H1 (cell line): ENCODE data around the gene CAGE1. TPM values are rescaled to one million over a fixed set of nuclear protein-coding genes. Genes with fewer than 3 reads are reported as not detected.

Experiments
- CTCF ChIA-PET: fragments of 300-600 bp; sonication (Branson Sonifier 250); formaldehyde crosslinking; loops from one replicate; lab custom pipeline; 2021; ENCODE audit not compliant: partially characterized antibody; lab: Charles Lee
- POLR2A ChIA-PET: fragments of 300-600 bp; sonication (Branson Sonifier 250); formaldehyde crosslinking; loops from one replicate; lab custom pipeline; 2021; ENCODE audit warnings: inconsistent platforms; ENCODE audit not compliant: partially characterized antibody; lab: Charles Lee
- DNase-seq, 2 experiments: peaks; one replicate each; pipeline versions ENCODE4 v3.0.0 to v3.0.0-alpha.2; 2010 to 2022; ENCODE audit warnings: low spot score in 2 of 2, low read depth in 1 of 2, mixed read lengths in 1 of 2
- FAIRE-seq: peaks from 2 replicates; lab custom pipeline; 2011; peaks lifted over from hg19 to GRCh38; lab: Jason Lieb, UNC
- H2AFZ ChIP-seq: 2 replicates; pipeline ENCODE4 v1.8.1; 2012; ENCODE audit warnings: low read length, inconsistent platforms
- H2AK5ac ChIP-seq: 2 replicates; pipeline ENCODE4 v1.6.1; 2013; ENCODE audit warnings: low read depth, low read length
- H2BK120ac ChIP-seq: replicated peaks from 2 replicates; pipeline ENCODE3; 2013; ENCODE audit warnings: low read depth, low read length, inconsistent platforms
- H2BK12ac ChIP-seq: 2 replicates; pipeline ENCODE4 v1.6.1; 2013; ENCODE audit warnings: low read depth, low read length
- H2BK15ac ChIP-seq: 2 replicates; pipeline ENCODE4 v1.6.1; 2013; ENCODE audit warnings: low read length
- H2BK20ac ChIP-seq: 2 replicates; pipeline ENCODE4 v1.6.1; 2013; ENCODE audit warnings: low read length
- H2BK5ac ChIP-seq: 2 replicates; pipeline ENCODE4 v1.6.1; 2013; ENCODE audit warnings: low read depth, low read length
- H3K14ac ChIP-seq: 2 replicates; pipeline ENCODE4 v1.6.1; 2013; ENCODE audit warnings: inconsistent platforms; ENCODE audit not compliant: insufficient read length
- H3K18ac ChIP-seq: 2 replicates; pipeline ENCODE4 v1.6.1; 2013; ENCODE audit warnings: low read length; ENCODE audit errors: extremely low read depth
- H3K23ac ChIP-seq: 2 replicates; pipeline ENCODE4 v1.6.1; 2013; ENCODE audit warnings: inconsistent platforms; ENCODE audit not compliant: insufficient read length
- H3K23me2 ChIP-seq: 2 replicates; pipeline ENCODE4 v1.6.1; 2013; ENCODE audit warnings: low read depth, low read length
- H3K27ac ChIP-seq: 2 replicates; pipeline ENCODE4 v1.6.1; 2011; ENCODE audit warnings: low read depth, low read length, inconsistent platforms
- H3K27me3 ChIP-seq, 4 experiments: replicated peaks in 1 of 4; 1 replicate in 1 of 4; 2 replicates in 3 of 4; pipeline versions ENCODE4 v1.6.1 to v1.8.1; 2011 to 2013; ENCODE audit warnings: low read length in 3 of 4, mild to moderate bottlenecking in 3 of 4, inconsistent platforms in 2 of 4, mixed read lengths in 2 of 4, moderate library complexity in 1 of 4; ENCODE audit not compliant: control insufficient read depth in 3 of 4, insufficient read depth in 3 of 4; ENCODE audit errors: extremely low read depth in 1 of 4
- H3K36me3 ChIP-seq, 4 experiments: 2 replicates each; pipeline versions ENCODE4 v1.6.1 to v1.8.1; 2011 to 2013; ENCODE audit warnings: mild to moderate bottlenecking in 4 of 4, low read length in 3 of 4, moderate library complexity in 2 of 4, control low read depth in 1 of 4, inconsistent platforms in 1 of 4; ENCODE audit not compliant: insufficient read depth in 4 of 4, control insufficient read depth in 2 of 4
- H3K4ac ChIP-seq: replicated peaks from 2 replicates; pipeline ENCODE3; 2013; ENCODE audit warnings: low read length, low read depth, mixed read lengths, inconsistent platforms; ENCODE audit not compliant: insufficient read length
- H3K4me1 ChIP-seq, 4 experiments: replicated peaks in 1 of 4; 1 replicate in 1 of 4; 2 replicates in 3 of 4; pipeline versions ENCODE4 v1.6.1 to v1.8.1; 2011 to 2013; ENCODE audit warnings: low read length in 3 of 4, inconsistent platforms in 2 of 4, mixed read lengths in 1 of 4; ENCODE audit not compliant: insufficient read depth in 4 of 4, control insufficient read depth in 3 of 4
- H3K4me2 ChIP-seq, 2 experiments: 2 replicates each; pipeline versions ENCODE4 v1.6.1 to v1.8.1; 2011 to 2013; ENCODE audit warnings: low read depth in 2 of 2, low read length in 2 of 2, control low read depth in 1 of 2, inconsistent platforms in 1 of 2, mild to moderate bottlenecking in 1 of 2; ENCODE audit not compliant: insufficient read depth in 1 of 2
- H3K4me3 ChIP-seq, 4 experiments: fragments of 200-600, 300-600 bp in 1 of 4; sonication (generic), shearing (Covaris generic), sonication (Bioruptor Twin) in 1 of 4; 2 replicates each; pipeline versions ENCODE4 v1.5.1 to v1.8.1; 2011 to 2016; ENCODE audit warnings: low read length in 4 of 4, low read depth in 3 of 4, control low read depth in 2 of 4, inconsistent platforms in 2 of 4, mild to moderate bottlenecking in 2 of 4, mixed read lengths in 1 of 4, moderate library complexity in 1 of 4; ENCODE audit not compliant: insufficient read depth in 2 of 4; ENCODE audit errors: extremely low read depth in 1 of 4
- H3K56ac ChIP-seq: replicated peaks from 2 replicates; pipeline ENCODE3; 2013; ENCODE audit warnings: low read depth, mild to moderate bottlenecking, mixed read lengths, low read length, inconsistent platforms; ENCODE audit not compliant: insufficient read length
- H3K79me1 ChIP-seq: 2 replicates; pipeline ENCODE4 v1.6.1; 2013; ENCODE audit warnings: low read depth, low read length, control low read depth
- H3K79me2 ChIP-seq, 2 experiments: 2 replicates each; pipeline versions ENCODE4 v1.6.1 to v1.8.1; 2012 to 2013; ENCODE audit warnings: low read length in 2 of 2, mild to moderate bottlenecking in 2 of 2, inconsistent platforms in 1 of 2; ENCODE audit not compliant: insufficient read depth in 2 of 2, control insufficient read depth in 1 of 2
- H3K9ac ChIP-seq, 4 experiments: replicated peaks in 1 of 4; 1 replicate in 1 of 4; 2 replicates in 3 of 4; pipeline versions ENCODE4 v1.6.1 to v1.8.1; 2011 to 2013; ENCODE audit warnings: low read depth in 3 of 4, low read length in 3 of 4, control low read depth in 2 of 4, mild to moderate bottlenecking in 2 of 4, moderate library complexity in 2 of 4, inconsistent platforms in 1 of 4; ENCODE audit errors: extremely low read depth in 1 of 4
- H3K9me3 ChIP-seq, 2 experiments: 2 replicates each; pipeline versions ENCODE4 v1.6.1 to v1.8.1; 2012 to 2013; ENCODE audit warnings: mild to moderate bottlenecking in 2 of 2, moderate library complexity in 2 of 2, control low read depth in 1 of 2, inconsistent platforms in 1 of 2, low read depth in 1 of 2, low read length in 1 of 2, mixed read lengths in 1 of 2; ENCODE audit not compliant: insufficient read depth in 2 of 2
- H4K20me1 ChIP-seq, 2 experiments: replicated peaks in 1 of 2; 2 replicates each; pipeline versions ENCODE3 to v1.8.1; 2011 to 2013; ENCODE audit warnings: inconsistent platforms in 2 of 2, low read length in 2 of 2, mild to moderate bottlenecking in 1 of 2; ENCODE audit not compliant: insufficient read depth in 2 of 2, control insufficient read depth in 1 of 2
- H4K5ac ChIP-seq: 2 replicates; pipeline ENCODE4 v1.6.1; 2013; ENCODE audit warnings: low read length, low read depth, mixed read lengths, inconsistent platforms; ENCODE audit not compliant: insufficient read length
- H4K8ac ChIP-seq: 2 replicates; pipeline ENCODE4 v1.8.0; 2013; ENCODE audit warnings: mild to moderate bottlenecking, moderate library complexity, low read length, inconsistent platforms; ENCODE audit not compliant: insufficient read depth; ENCODE audit errors: extremely low read depth
- H4K91ac ChIP-seq: replicated peaks from 2 replicates; pipeline ENCODE3; 2013; ENCODE audit warnings: low read length, mixed read lengths, inconsistent platforms; ENCODE audit not compliant: insufficient read length
- FOSL1 ChIP-seq: IDR thresholded peaks from 2 replicates; pipeline ENCODE4 v1.6.1; 2011; ENCODE audit warnings: mild to moderate bottlenecking, low read depth, low read length, moderate library complexity; ENCODE audit not compliant: insufficient read depth
- GABPA ChIP-seq: IDR thresholded peaks from 2 replicates; pipeline ENCODE4 v1.6.1; 2011; ENCODE audit warnings: mild to moderate bottlenecking, low read length, moderate library complexity, borderline replicate concordance; ENCODE audit not compliant: insufficient read depth
- PHF8 ChIP-seq: fragments of 200-600 bp; sonication (generic); conservative IDR thresholded peaks from 2 replicates; pipeline ENCODE4 v1.7.1; 2012; ENCODE audit warnings: low read depth, mild to moderate bottlenecking, inconsistent platforms, low read length, moderate library complexity
- POLR2A ChIP-seq, 2 experiments: IDR thresholded peaks; 1 replicate in 1 of 2; 2 replicates in 1 of 2; pipeline ENCODE4 v1.6.1; 2011; ENCODE audit warnings: low read depth in 2 of 2, low read length in 2 of 2, mild to moderate bottlenecking in 2 of 2; ENCODE audit errors: control extremely low read depth in 1 of 2
- RNF2 ChIP-seq: fragments of 200-900, 300-1000 bp; sonication (generic); IDR thresholded peaks from 2 replicates; pipeline ENCODE4 v1.7.1; 2016; ENCODE audit warnings: borderline replicate concordance, low read depth, mild to moderate bottlenecking, antibody characterized with exemption, low read length; ENCODE audit not compliant: poor library complexity, severe bottlenecking; ENCODE audit errors: missing control alignments
- RXRA ChIP-seq: IDR thresholded peaks from 2 replicates; pipeline ENCODE4 v1.6.1; 2011; ENCODE audit warnings: low read depth, mild to moderate bottlenecking, low read length, moderate library complexity; ENCODE audit not compliant: insufficient read depth
- SIN3A ChIP-seq, 2 experiments: IDR thresholded peaks in 1 of 2; conservative IDR thresholded peaks in 1 of 2; 2 replicates each; pipeline ENCODE4 v1.6.1; 2011 to 2012; ENCODE audit warnings: low read length in 2 of 2, improper control_type of control experiment in 1 of 2, low read depth in 1 of 2, mild to moderate bottlenecking in 1 of 2
- SP2 ChIP-seq: IDR thresholded peaks from 2 replicates; pipeline ENCODE4 v1.6.1; 2012; ENCODE audit warnings: mild to moderate bottlenecking, low read length, inconsistent platforms
- SP4 ChIP-seq: IDR thresholded peaks from 2 replicates; pipeline ENCODE4 v1.6.1; 2012; ENCODE audit warnings: low read length, inconsistent platforms
- SUZ12 ChIP-seq: fragments of 200-600 bp; sonication (generic); IDR thresholded peaks from 2 replicates; pipeline ENCODE4 v1.6.1; 2012; ENCODE audit warnings: mild to moderate bottlenecking, inconsistent platforms, low read length, moderate library complexity, mixed read lengths
- ZNF274 ChIP-seq: IDR thresholded peaks from 2 replicates; pipeline ENCODE4 v1.7.0; 2012; ENCODE audit warnings: low read length, borderline replicate concordance; ENCODE audit errors: extremely low read depth
- WGBS, 2 experiments: shearing (Covaris generic) in 1 of 2; methylation state at CpG; one replicate each; pipeline versions ENCODE4 v1.1.6 to v1.1.7; 2013 to 2015; ENCODE audit warnings: low lambda C conversion rate in 2 of 2, mixed read lengths in 2 of 2, inconsistent platforms in 1 of 2, low coverage in 1 of 2, missing lambda C conversion rate in 1 of 2; ENCODE audit not compliant: insufficient replicate concordance in 2 of 2, insufficient coverage in 1 of 2, insufficient read length in 1 of 2; ENCODE audit errors: extremely low coverage in 1 of 2, missing lambda C conversion rate in 1 of 2; 5-methylcytosine and 5-hydroxymethylcytosine counted together
- polyA plus RNA-seq, 7 experiments: library from polyadenylated mRNA; depleted of rRNA in 3 of 7; stranded (reverse) in 5 of 7; unstranded in 2 of 7; fragments of >200 nt in 5 of 7; fragments of 200-250 nt in 2 of 7; gene quantifications; 1 replicate in 5 of 7; 2 replicates in 1 of 7; 4 replicates in 1 of 7; pipeline versions ENCODE4 v1.2.1 to v1.2.3, GENCODE V29; 2011 to 2013; ENCODE audit warnings: missing spikeins in 2 of 7, mixed read lengths in 2 of 7
- total RNA-seq: library from RNA; stranded (reverse); fragmentation: NEBNext Ultra II Directional; extraction: Animal tissue kit (Norgen Biotek cat#: 25700); gene quantifications from 2 replicates; pipeline ENCODE4 v1.2.1, GENCODE V29; 2021
- TF ChIP-seq, protein P1 (sequence below): IDR thresholded peaks from 2 replicates; pipeline ENCODE4 v1.6.1; 2011; ENCODE audit warnings: low read depth, mild to moderate bottlenecking, low read length; ENCODE audit not compliant: insufficient read depth

The CAGE1 gene
- total and polyA plus RNA-seq, 2 of the 8 experiments (the other 6 are each of a cell fraction or from before 2014, with no cell fraction given): 0.09 TPM; not detected in 1

GRCh38 chr6:7433121-7433617 lies 43.6 kb upstream of the CAGE1 start:
- H3K4ac ChIP-seq: no peak overlapping the region
- FAIRE-seq (no peak), DNase-seq (no peak)
- H3K14ac ChIP-seq: no peak overlapping the region
- H3K36me3 ChIP-seq: no peaks in the 10 kb centered on the region
- no peak overlapping the region for H3K27ac ChIP-seq
- H3K56ac ChIP-seq: no peak overlapping the region
- H3K4me1 ChIP-seq: peaks cover 0 to 9% (median 2%) of the 10 kb centered on the region in 4 experiments; a peak in 2 of 7 replicates
- H4K20me1 ChIP-seq: no peaks in the 10 kb centered on the region
- no peak overlapping the region for H3K4me2 ChIP-seq
- ChIA-PET POLR2A (interaction anchor here (0.9 kb wide), 1 partner anchor 9 kb away, joined by 3 read pairs; no protein-coding TSS in a partner anchor), CTCF (no interaction called here)
- no peaks in the 10 kb centered on the region for H3K23me2 ChIP-seq
- no peak overlapping the region for H4K8ac ChIP-seq
- H3K9me3 ChIP-seq: no peaks in the 10 kb centered on the region
- no peak overlapping the region for H2AK5ac ChIP-seq
- H2BK12ac ChIP-seq: no peak overlapping the region
- H3K18ac ChIP-seq: no peak overlapping the region
- H3K79me2 ChIP-seq: no peaks in the 10 kb centered on the region
- H4K91ac ChIP-seq: no peak overlapping the region
- no peaks in the 10 kb centered on the region for H3K27me3 ChIP-seq
- H2BK120ac ChIP-seq: no peak overlapping the region
- 90% methylated on average over 5 of the region's 5 CpGs; no CpG with 5 or more reads in 1 of the 2 experiments for WGBS, 2 experiments
- H2BK5ac ChIP-seq: no peak overlapping the region
- no peak overlapping the region for H2BK20ac ChIP-seq
- no peak overlapping the region for H3K4me3 ChIP-seq
- H3K23ac ChIP-seq: no peak overlapping the region
- no peak overlapping the region for H3K9ac ChIP-seq
- no peak overlapping the region; the same call in 1 of the 2 replicates for H2BK15ac ChIP-seq
- H2AFZ ChIP-seq: no peak overlapping the region
- H3K79me1 ChIP-seq: no peaks in the 10 kb centered on the region
- H4K5ac ChIP-seq: no peak overlapping the region
- no peak for TF ChIP-seq SP4
- TF ChIP-seq PHF8: no peak
- TF ChIP-seq ZNF274: no peak
- TF ChIP-seq RNF2: no peak
- no peak for TF ChIP-seq SIN3A (conservative IDR thresholded peaks at IDR 0.05 in 1 of 2, IDR thresholded peaks at IDR 0.05 in 1 of 2; ENCODE audit: low read depth in 1 of 2, low read length in 2 of 2)
- TF ChIP-seq RXRA: no peak
- TF ChIP-seq GABPA: no peak
- no peak for TF ChIP-seq SP2
- TF ChIP-seq, protein P1, sequence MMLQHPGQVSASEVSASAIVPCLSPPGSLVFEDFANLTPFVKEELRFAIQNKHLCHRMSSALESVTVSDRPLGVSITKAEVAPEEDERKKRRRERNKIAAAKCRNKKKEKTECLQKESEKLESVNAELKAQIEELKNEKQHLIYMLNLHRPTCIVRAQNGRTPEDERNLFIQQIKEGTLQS: no peak
- TF ChIP-seq SUZ12: no peak
- TF ChIP-seq FOSL1: no peak
- no peak for TF ChIP-seq POLR2A (IDR thresholded peaks at IDR 0.05; ENCODE audit: control extremely low read depth in 1 of 2, low read depth in 2 of 2, low read length in 2 of 2)
